MM.1S (cell line): ENCODE measurements around the gene LSM10.

ENCODE experiments used
- DNase-seq: peaks from one replicate; pipeline ENCODE4 v3.0.0-alpha.2; 2015
- H2AFZ ChIP-seq: fragments of 300-600 bp; sonication (generic); 2 replicates; pipeline ENCODE4 v1.6.0; 2016; ENCODE audit warnings: antibody characterized with exemption, low read length
- H3F3A ChIP-seq: fragments of 300-600 bp; sonication (generic); 2 replicates; pipeline ENCODE4 v1.6.1; 2016; ENCODE audit warnings: mild to moderate bottlenecking, antibody characterized with exemption, low read length, moderate library complexity, mixed read lengths; ENCODE audit not compliant: insufficient read depth
- H3K27ac ChIP-seq: fragments of 300-600 bp; sonication (generic); 2 replicates; pipeline ENCODE4 v1.5.1; 2016; ENCODE audit warnings: mild to moderate bottlenecking, low read length
- H3K27me3 ChIP-seq: fragments of 300-600 bp; sonication (generic); replicated peaks from 2 replicates; pipeline ENCODE4 v1.6.0; 2016; ENCODE audit warnings: low read length; ENCODE audit not compliant: insufficient read depth
- H3K36me3 ChIP-seq: fragments of 300-600 bp; sonication (generic); replicated peaks from 2 replicates; pipeline ENCODE4 v1.6.1; 2016; ENCODE audit warnings: mild to moderate bottlenecking, low read length, mixed read lengths; ENCODE audit not compliant: insufficient read depth
- H3K4me1 ChIP-seq: fragments of 300-600 bp; sonication (generic); 2 replicates; pipeline ENCODE4 v1.6.1; 2016; ENCODE audit warnings: low read length, mixed read lengths
- H3K4me2 ChIP-seq: fragments of 300-600 bp; sonication (generic); 2 replicates; pipeline ENCODE4 v1.6.0; 2016; ENCODE audit warnings: low read depth, low read length
- H3K4me3 ChIP-seq: fragments of 300-600 bp; sonication (generic); 2 replicates; pipeline ENCODE4 v1.5.1; 2016; ENCODE audit warnings: low read length, mixed read lengths
- H3K79me2 ChIP-seq: fragments of 300-600 bp; sonication (generic); 2 replicates; pipeline ENCODE4 v1.6.1; 2016; ENCODE audit warnings: mixed run types, low read length, mixed read lengths
- H3K9ac ChIP-seq: fragments of 300-600 bp; sonication (generic); 2 replicates; pipeline ENCODE4 v1.6.1; 2016; ENCODE audit warnings: low read length, mixed read lengths
- H3K9me2 ChIP-seq: fragments of 300-600 bp; sonication (generic); replicated peaks from 2 replicates; pipeline ENCODE4 v1.6.1; 2016; ENCODE audit warnings: mild to moderate bottlenecking, low read length, mixed read lengths; ENCODE audit not compliant: insufficient read depth
- H3K9me3 ChIP-seq: fragments of 300-600 bp; sonication (generic); replicated peaks from 2 replicates; pipeline ENCODE4 v1.6.1; 2016; ENCODE audit warnings: mild to moderate bottlenecking, low read length, mixed read lengths; ENCODE audit not compliant: insufficient read depth
- H4K20me1 ChIP-seq: fragments of 300-600 bp; sonication (generic); 2 replicates; pipeline ENCODE4 v1.6.1; 2016; ENCODE audit warnings: mild to moderate bottlenecking, low read length, moderate library complexity, mixed read lengths; ENCODE audit not compliant: insufficient read depth
- CTCF ChIP-seq: fragments of 300-600 bp; sonication (generic); IDR thresholded peaks from 2 replicates; pipeline ENCODE4 v1.5.1; 2016; ENCODE audit warnings: antibody characterized with exemption, low read length, mixed read lengths
- EZH2 ChIP-seq: fragments of 300-600 bp; sonication (generic); optimal IDR thresholded peaks from 2 replicates; pipeline ENCODE3; 2017; ENCODE audit warnings: low read depth, mild to moderate bottlenecking, antibody characterized with exemption, low read length, mixed read lengths
- EZH2phosphoT487 ChIP-seq: fragments of 300-600 bp; sonication (generic); IDR thresholded peaks from 2 replicates; pipeline ENCODE4 v1.6.1; 2018; ENCODE audit warnings: antibody characterized with exemption, low read length

Gene LSM10

GRCh38 chr1:36440646-36441045, 42.9 kb upstream of the LSM10 start:
- no peak overlapping the region for H3K4me2 ChIP-seq
- no peaks in the 10 kb centered on the region for H3K79me2 ChIP-seq
- H3K36me3 ChIP-seq, result no peaks in the 10 kb centered on the region
- H3K9ac ChIP-seq, result no peak overlapping the region
- H2AFZ ChIP-seq, result no peak overlapping the region
- DNase-seq, result no peak
- H3K9me2 ChIP-seq, result no peaks in the 10 kb centered on the region
- peaks cover 8% of the 10 kb centered on the region for H3K4me1 ChIP-seq
- no peak overlapping the region for H3K4me3 ChIP-seq
- TF ChIP-seq CTCF (no peak), EZH2phosphoT487 (no peak), EZH2 (no peak)
- H3K27ac ChIP-seq, result no peak overlapping the region
- no peaks in the 10 kb centered on the region for H4K20me1 ChIP-seq
- H3K9me3 ChIP-seq, result no peaks in the 10 kb centered on the region
- H3K27me3 ChIP-seq, result no peaks in the 10 kb centered on the region
- no peaks in the 10 kb centered on the region for H3F3A ChIP-seq

GRCh38 chr1:36440044-36440443, 42.3 kb upstream of the LSM10 start:
- Histone ChIP-seq H3K9ac (no peak overlapping the region), H2AFZ (no peak overlapping the region), H3K79me2 (no peaks in the 10 kb centered on the region), H3K27me3 (no peaks in the 10 kb centered on the region), H3F3A (no peaks in the 10 kb centered on the region), H3K4me3 (no peak overlapping the region), H3K9me2 (no peaks in the 10 kb centered on the region), H3K4me1 (peaks cover 8% of the 10 kb centered on the region), H3K4me2 (no peak overlapping the region), H3K27ac (no peak overlapping the region), H3K36me3 (no peaks in the 10 kb centered on the region), H3K9me3 (no peaks in the 10 kb centered on the region), H4K20me1 (no peaks in the 10 kb centered on the region)
- TF ChIP-seq EZH2phosphoT487 (no peak), EZH2 (no peak), CTCF (no peak)
- no peak for DNase-seq

- no peaks in the 10 kb centered on the region for H3K27me3 ChIP-seq
- DNase-seq, result no peak
- no peak overlapping the region for H3K27ac ChIP-seq
- H3K79me2 ChIP-seq, result no peaks in the 10 kb centered on the region
- H4K20me1 ChIP-seq, result no peaks in the 10 kb centered on the region
- H3K9me3 ChIP-seq, result no peaks in the 10 kb centered on the region
- H3K9me2 ChIP-seq, result no peaks in the 10 kb centered on the region
- no peaks in the 10 kb centered on the region for H3K36me3 ChIP-seq
- peaks cover 8% of the 10 kb centered on the region for H3K4me1 ChIP-seq
- no peak overlapping the region for H3K4me3 ChIP-seq
- no peak for TF ChIP-seq EZH2phosphoT487
- no peak overlapping the region for H3K4me2 ChIP-seq
- H3K9ac ChIP-seq, result no peak overlapping the region
- no peaks in the 10 kb centered on the region for H3F3A ChIP-seq
- H2AFZ ChIP-seq, result no peak overlapping the region
Measured at GRCh38 chr1:36438715-36439114, 41.0 kb upstream of the LSM10 start.

GRCh38 chr1:36436821-36437220, 39.1 kb upstream of the LSM10 start:
- Histone ChIP-seq H2AFZ (no peak overlapping the region), H3F3A (no peaks in the 10 kb centered on the region), H3K36me3 (no peaks in the 10 kb centered on the region), H3K4me1 (peaks cover 8% of the 10 kb centered on the region), H3K79me2 (no peaks in the 10 kb centered on the region), H3K4me3 (no peak overlapping the region), H3K9me2 (no peaks in the 10 kb centered on the region), H3K27ac (peak overlapping the region; percentile 64; the same call in 1 of the 2 replicates), H3K27me3 (no peaks in the 10 kb centered on the region), H3K4me2 (peak overlapping the region; percentile 39), H4K20me1 (no peaks in the 10 kb centered on the region), H3K9me3 (no peaks in the 10 kb centered on the region), H3K9ac (no peak overlapping the region)
- DNase-seq, result peak; percentile 57
- TF ChIP-seq EZH2, result no peak
- no peak for TF ChIP-seq CTCF
- no peak for TF ChIP-seq EZH2phosphoT487
